PFSK-1 (cell line): ENCODE data around the gene CCNG2.

Experiments used
- FOXP2 ChIP-seq: optimal IDR thresholded peaks from 2 replicates; pipeline ENCODE3; 2011; ENCODE audit warnings: borderline replicate concordance, control low read depth, inconsistent platforms; ENCODE audit not compliant: insufficient read depth; ENCODE audit errors: extremely low read length, extremely low read depth
- POLR2AphosphoS5 ChIP-seq: IDR thresholded peaks from 2 replicates; pipeline ENCODE4 v1.6.1; 2012; ENCODE audit warnings: low read depth, mild to moderate bottlenecking, control low read depth, low read length, moderate library complexity
- SIN3A ChIP-seq: IDR thresholded peaks from 2 replicates; pipeline ENCODE4 v1.6.1; 2012; ENCODE audit warnings: mild to moderate bottlenecking, low read length, moderate library complexity, borderline replicate concordance; ENCODE audit not compliant: insufficient read depth
- TAF1 ChIP-seq: IDR thresholded peaks from 2 replicates; pipeline ENCODE4 v1.6.1; 2012; ENCODE audit warnings: low read length, control low read depth, borderline replicate concordance; ENCODE audit not compliant: insufficient read depth
- TF ChIP-seq, protein P1 (sequence below), 2 experiments: IDR thresholded peaks; 2 replicates each; pipeline versions ENCODE4 v1.6.1 to v1.8.0; 2011 to 2012; ENCODE audit warnings: low read depth in 2 of 2, low read length in 2 of 2, control low read depth in 1 of 2, inconsistent platforms in 1 of 2, mild to moderate bottlenecking in 1 of 2, moderate library complexity in 1 of 2; ENCODE audit not compliant: insufficient read depth in 1 of 2

DNA sequence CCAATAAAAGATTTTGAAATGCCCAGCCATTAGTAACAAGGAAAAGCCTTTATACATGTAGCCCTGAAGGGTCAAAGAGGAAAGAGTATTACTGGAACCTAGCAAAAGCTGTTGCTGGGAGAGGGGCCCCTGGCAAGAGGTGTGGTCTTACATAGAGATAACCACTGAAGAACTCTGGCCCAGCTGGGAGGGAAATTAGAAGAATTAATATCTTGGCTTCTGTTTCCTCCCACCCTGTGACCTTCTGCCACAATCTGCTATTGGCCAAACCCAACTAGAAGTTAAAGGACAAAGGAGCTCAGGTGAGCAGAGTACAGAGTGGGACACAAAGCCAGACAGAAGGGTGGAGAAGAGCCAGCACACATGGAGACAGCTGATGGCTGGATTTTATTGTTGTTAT lies 39.3 kb upstream of the CCNG2 start:
- no peak for TF ChIP-seq POLR2AphosphoS5
- TF ChIP-seq SIN3A, result no peak
- TF ChIP-seq, protein P1, sequence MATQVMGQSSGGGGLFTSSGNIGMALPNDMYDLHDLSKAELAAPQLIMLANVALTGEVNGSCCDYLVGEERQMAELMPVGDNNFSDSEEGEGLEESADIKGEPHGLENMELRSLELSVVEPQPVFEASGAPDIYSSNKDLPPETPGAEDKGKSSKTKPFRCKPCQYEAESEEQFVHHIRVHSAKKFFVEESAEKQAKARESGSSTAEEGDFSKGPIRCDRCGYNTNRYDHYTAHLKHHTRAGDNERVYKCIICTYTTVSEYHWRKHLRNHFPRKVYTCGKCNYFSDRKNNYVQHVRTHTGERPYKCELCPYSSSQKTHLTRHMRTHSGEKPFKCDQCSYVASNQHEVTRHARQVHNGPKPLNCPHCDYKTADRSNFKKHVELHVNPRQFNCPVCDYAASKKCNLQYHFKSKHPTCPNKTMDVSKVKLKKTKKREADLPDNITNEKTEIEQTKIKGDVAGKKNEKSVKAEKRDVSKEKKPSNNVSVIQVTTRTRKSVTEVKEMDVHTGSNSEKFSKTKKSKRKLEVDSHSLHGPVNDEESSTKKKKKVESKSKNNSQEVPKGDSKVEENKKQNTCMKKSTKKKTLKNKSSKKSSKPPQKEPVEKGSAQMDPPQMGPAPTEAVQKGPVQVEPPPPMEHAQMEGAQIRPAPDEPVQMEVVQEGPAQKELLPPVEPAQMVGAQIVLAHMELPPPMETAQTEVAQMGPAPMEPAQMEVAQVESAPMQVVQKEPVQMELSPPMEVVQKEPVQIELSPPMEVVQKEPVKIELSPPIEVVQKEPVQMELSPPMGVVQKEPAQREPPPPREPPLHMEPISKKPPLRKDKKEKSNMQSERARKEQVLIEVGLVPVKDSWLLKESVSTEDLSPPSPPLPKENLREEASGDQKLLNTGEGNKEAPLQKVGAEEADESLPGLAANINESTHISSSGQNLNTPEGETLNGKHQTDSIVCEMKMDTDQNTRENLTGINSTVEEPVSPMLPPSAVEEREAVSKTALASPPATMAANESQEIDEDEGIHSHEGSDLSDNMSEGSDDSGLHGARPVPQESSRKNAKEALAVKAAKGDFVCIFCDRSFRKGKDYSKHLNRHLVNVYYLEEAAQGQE (IDR thresholded peaks at IDR 0.05; ENCODE audit: insufficient read depth in 1 of 2, low read depth in 2 of 2, low read length in 2 of 2), result no peak
- no peak for TF ChIP-seq TAF1
- no peak for TF ChIP-seq FOXP2
